Ovary (tissue), 9 donors: ENCODE data around the gene PDE4D. TPM values are rescaled to one million over a fixed set of nuclear protein-coding genes. Genes with fewer than 3 reads are reported as not detected.

Source experiments
- DNase-seq, 5 donors: peaks; one replicate each; pipeline ENCODE4 v3.0.0-alpha.2; 2019 to 2020
- H3K27ac ChIP-seq, 2 donors: fragments of 200-600 bp; one replicate each; pipeline versions ENCODE4 v1.5.1 to v1.8.0; 2019 to 2022
- H3K27me3 ChIP-seq: fragments of 200-600 bp; one replicate; pipeline ENCODE4 v1.8.0; 2022
- H3K36me3 ChIP-seq: fragments of 200-600 bp; sonication (generic); one replicate; pipeline ENCODE4 v1.5.1; 2019
- H3K4me1 ChIP-seq: one replicate; pipeline ENCODE4 v1.8.1; 2013; ENCODE audit warnings: mild to moderate bottlenecking, moderate library complexity; ENCODE audit not compliant: insufficient read depth
- H3K4me3 ChIP-seq: fragments of 200-600 bp; sonication (generic); one replicate; pipeline ENCODE4 v1.5.1; 2017
- H3K9me3 ChIP-seq, 2 donors: fragments of 200-600 bp in 1 of 2; sonication (generic) in 1 of 2; one replicate each; pipeline versions ENCODE4 v1.5.1 to v1.8.1; 2013 to 2019; ENCODE audit warnings: mild to moderate bottlenecking in 1 of 2, moderate library complexity in 1 of 2
- CTCF ChIP-seq, 3 donors: fragments of 450-650 bp in 2 of 3; fragments of 200-600 bp in 1 of 3; IDR thresholded peaks; one replicate each; pipeline versions ENCODE4 v1.5.1 to v1.8.0; 2016 to 2022; ENCODE audit warnings: antibody characterized with exemption in 3 of 3, mild to moderate bottlenecking in 1 of 3
- EP300 ChIP-seq: sonication (generic); formaldehyde crosslinking; IDR thresholded peaks from one replicate; pipeline ENCODE4 v1.6.1; 2017; ENCODE audit warnings: antibody characterized with exemption
- POLR2A ChIP-seq: fragments of 450-650 bp; IDR thresholded peaks from one replicate; pipeline ENCODE4 v1.6.1; 2017; ENCODE audit warnings: antibody characterized with exemption, mild to moderate bottlenecking, moderate library complexity
- WGBS, 3 donors: extraction: QIAGEN DNeasy Blood & Tissue Kit in 1 of 3; methylation state at CpG; one replicate each; pipeline versions ENCODE4 v1.1.5 to v1.1.7; 2013 to 2017; 5-methylcytosine and 5-hydroxymethylcytosine counted together
- intact Hi-C, 4 donors: fragments of 100-400 bp; cut with DNase I; formaldehyde crosslinking; loops; one replicate each; pipeline versions ENCODE4 v1.11.0 to v1.15.1; 2022 to 2023
- polyA plus RNA-seq, 2 donors: library from polyadenylated mRNA; stranded (reverse); fragments of 200-250 nt in 1 of 2; fragments of 350-450 nt in 1 of 2; fragmentation: Illumina TruSeq in 1 of 2; extraction: RNeasy Lipid Tissue Mini Kit (QIAGEN cat#74804) in 1 of 2; gene quantifications; one replicate each; pipeline ENCODE4 v1.2.3, GENCODE V29; 2013 to 2014
- total RNA-seq, 7 donors: library from RNA; depleted of rRNA in 2 of 7; stranded (reverse); fragments of >200 nt in 2 of 7; fragmentation: NEBNext Ultra II Directional in 3 of 7; extraction: Animal tissue kit (Norgen Biotek cat#: 25700) in 3 of 7; gene quantifications; one replicate each; pipeline versions ENCODE4 v1.1.0 to v1.2.4, GENCODE V29; 2016 to 2023
- donor health status: DM: no; HTN: no; CAD: no; lungs with moderate emphysema.
- donor health status: DM: no; HTN: no; CAD: no.
- donor health status: Bipolar disorder and iron deficiency.
- donor health status: DM: yes; HTN: yes; CAD: no.
- donor health status: DM: no; HTN: no; CAD: no.
- donor health status: DM: yes; HTN: yes; CAD: no.

PDE4D gene
- total and polyA plus RNA-seq, 9 donors = 1.3 to 67.6 (median 8.4) TPM

- Histone ChIP-seq H3K27me3 (no peaks in the 10 kb centered on the region), H3K36me3 (no peaks in the 10 kb centered on the region), H3K9me3 (no peaks in the 10 kb centered on the region), H3K4me3 (no peak overlapping the region), H3K4me1 (peaks cover 1% of the 10 kb centered on the region), H3K27ac (no peak overlapping the region)
- no peak for TF ChIP-seq POLR2A
- TF ChIP-seq CTCF (IDR thresholded peaks at IDR 0.05) = no peak
- no peak for TF ChIP-seq EP300
- intact Hi-C loops = no loop called here
- WGBS, 3 donors = 84 to 93% (median 85%) methylated on average over 1 of the region's 1 CpG
- no peak for DNase-seq
Observed at GRCh38 chr5:59605915-59606314, 287.6 kb downstream of the PDE4D start.

GRCh38 chr5:59604111-59604510 is 289.4 kb downstream of the PDE4D start:
- intact Hi-C loops = no loop called here
- Histone ChIP-seq H3K9me3 (no peaks in the 10 kb centered on the region), H3K36me3 (no peaks in the 10 kb centered on the region), H3K27me3 (no peaks in the 10 kb centered on the region), H3K27ac (no peak overlapping the region), H3K4me3 (no peak overlapping the region), H3K4me1 (peaks cover 1% of the 10 kb centered on the region)
- WGBS, 3 donors = 62 to 89% (median 62%) methylated on average over 4 of the region's 4 CpGs
- no peak for DNase-seq
- TF ChIP-seq POLR2A (no peak), EP300 (no peak), CTCF (IDR thresholded peaks at IDR 0.05) (no peak)

- DNase-seq = no peak
- no peaks in the 10 kb centered on the region for H3K36me3 ChIP-seq
- H3K9me3 ChIP-seq = no peaks in the 10 kb centered on the region
- no peak overlapping the region for H3K27ac ChIP-seq
- TF ChIP-seq POLR2A (no peak), EP300 (no peak), CTCF (IDR thresholded peaks at IDR 0.05) (no peak)
- H3K4me3 ChIP-seq = no peak overlapping the region
- no peaks in the 10 kb centered on the region for H3K27me3 ChIP-seq
- no peaks in the 10 kb centered on the region for H3K4me1 ChIP-seq
- 86 to 90% (median 86%) methylated on average over 3 of the region's 3 CpGs for WGBS, 3 donors
- intact Hi-C loops = no loop called here
Observed at GRCh38 chr5:59600998-59601397, 292.5 kb downstream of the PDE4D start.

GRCh38 chr5:59600153-59600552 is 293.4 kb downstream of the PDE4D start:
- TF ChIP-seq EP300 = no peak
- no peak for TF ChIP-seq CTCF (IDR thresholded peaks at IDR 0.05)
- TF ChIP-seq POLR2A = no peak
- no peaks in the 10 kb centered on the region for H3K4me1 ChIP-seq
- no peak overlapping the region for H3K27ac ChIP-seq
- no peaks in the 10 kb centered on the region for H3K27me3 ChIP-seq
- H3K9me3 ChIP-seq = no peaks in the 10 kb centered on the region
- 96 to 98% (median 96%) methylated on average over 2 of the region's 2 CpGs for WGBS, 3 donors
- intact Hi-C loops = no loop called here
- H3K4me3 ChIP-seq = no peak overlapping the region
- H3K36me3 ChIP-seq = no peaks in the 10 kb centered on the region
- no peak for DNase-seq

GRCh38 chr5:59599729-59600128 is 293.8 kb downstream of the PDE4D start:
- no peak overlapping the region for H3K27ac ChIP-seq
- intact Hi-C loops = no loop called here
- H3K4me3 ChIP-seq = no peak overlapping the region
- no peaks in the 10 kb centered on the region for H3K4me1 ChIP-seq
- TF ChIP-seq EP300 (no peak), POLR2A (no peak), CTCF (IDR thresholded peaks at IDR 0.05) (no peak)
- H3K27me3 ChIP-seq = no peaks in the 10 kb centered on the region
- H3K9me3 ChIP-seq = no peaks in the 10 kb centered on the region
- WGBS, 3 donors = 91 to 100% (median 98%) methylated on average over 2 of the region's 2 CpGs
- no peaks in the 10 kb centered on the region for H3K36me3 ChIP-seq
- DNase-seq = no peak
